Bronchial epithelial cell (primary cell): Measurements from ENCODE around the gene MRPS25. TPM values are rescaled to one million over a fixed set of nuclear protein-coding genes. Genes with fewer than 3 reads are reported as not detected.

Experiments used
- DNase-seq: peaks from one replicate; pipeline ENCODE4 v3.0.0-alpha.2; 2010; ENCODE audit warnings: low read depth
- FAIRE-seq: peaks from 2 replicates; lab custom pipeline; 2011; peaks lifted over from hg19 to GRCh38; lab: Jason Lieb, UNC
- H3K27me3 ChIP-seq: 2 replicates; pipeline ENCODE4 v1.5.1; 2011; ENCODE audit warnings: low read length; ENCODE audit not compliant: control insufficient read depth, insufficient read depth
- H3K36me3 ChIP-seq: 2 replicates; pipeline ENCODE4 v1.5.1; 2011; ENCODE audit warnings: low read length; ENCODE audit not compliant: control insufficient read depth, insufficient read depth
- H3K4me3 ChIP-seq: 2 replicates; pipeline ENCODE4 v1.5.1; 2011; ENCODE audit warnings: mild to moderate bottlenecking, low read depth, low read length, control low read depth
- total RNA-seq: library from RNA; depleted of rRNA; stranded (reverse); fragments of >200 nt; gene quantifications from 2 replicates; pipeline ENCODE4 v1.2.1, GENCODE V29; 2014
- TF ChIP-seq, protein P1 (sequence below): IDR thresholded peaks from 2 replicates; pipeline ENCODE4 v1.5.1; 2011; ENCODE audit warnings: mild to moderate bottlenecking, moderate library complexity, low read length, control low read depth, inconsistent platforms; ENCODE audit not compliant: insufficient read depth, severe bottlenecking

MRPS25 gene
- total RNA-seq, 1 donor from 2014 or later, result 11.1 TPM

DNA sequence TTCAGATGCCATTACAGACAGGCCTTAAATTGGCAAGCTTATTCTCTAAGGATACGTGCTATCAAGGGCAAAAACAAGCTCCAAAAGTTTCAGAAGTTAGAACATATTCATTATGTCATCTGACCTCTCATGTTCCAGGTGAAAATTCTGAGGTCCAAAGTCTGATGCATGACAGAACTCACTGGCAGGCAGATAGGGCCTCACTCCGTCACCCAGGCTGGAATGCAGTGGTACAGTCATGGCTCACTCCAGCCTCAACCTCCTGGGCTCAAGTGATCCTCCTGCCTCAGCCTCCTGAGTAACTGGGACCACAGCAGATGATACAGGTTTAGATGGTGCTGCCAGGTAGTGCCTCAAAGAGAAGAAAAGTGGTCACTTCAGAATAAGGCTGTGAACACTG is 15.5 kb downstream of the MRPS25 start:
- peak; percentile 36 for FAIRE-seq
- no peak overlapping the region for H3K4me3 ChIP-seq
- DNase-seq, result no peak
- H3K36me3 ChIP-seq, result peaks cover 21% of the 10 kb centered on the region
- H3K27me3 ChIP-seq, result no peaks in the 10 kb centered on the region
- TF ChIP-seq, protein P1, sequence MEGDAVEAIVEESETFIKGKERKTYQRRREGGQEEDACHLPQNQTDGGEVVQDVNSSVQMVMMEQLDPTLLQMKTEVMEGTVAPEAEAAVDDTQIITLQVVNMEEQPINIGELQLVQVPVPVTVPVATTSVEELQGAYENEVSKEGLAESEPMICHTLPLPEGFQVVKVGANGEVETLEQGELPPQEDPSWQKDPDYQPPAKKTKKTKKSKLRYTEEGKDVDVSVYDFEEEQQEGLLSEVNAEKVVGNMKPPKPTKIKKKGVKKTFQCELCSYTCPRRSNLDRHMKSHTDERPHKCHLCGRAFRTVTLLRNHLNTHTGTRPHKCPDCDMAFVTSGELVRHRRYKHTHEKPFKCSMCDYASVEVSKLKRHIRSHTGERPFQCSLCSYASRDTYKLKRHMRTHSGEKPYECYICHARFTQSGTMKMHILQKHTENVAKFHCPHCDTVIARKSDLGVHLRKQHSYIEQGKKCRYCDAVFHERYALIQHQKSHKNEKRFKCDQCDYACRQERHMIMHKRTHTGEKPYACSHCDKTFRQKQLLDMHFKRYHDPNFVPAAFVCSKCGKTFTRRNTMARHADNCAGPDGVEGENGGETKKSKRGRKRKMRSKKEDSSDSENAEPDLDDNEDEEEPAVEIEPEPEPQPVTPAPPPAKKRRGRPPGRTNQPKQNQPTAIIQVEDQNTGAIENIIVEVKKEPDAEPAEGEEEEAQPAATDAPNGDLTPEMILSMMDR, result no peak

DNA sequence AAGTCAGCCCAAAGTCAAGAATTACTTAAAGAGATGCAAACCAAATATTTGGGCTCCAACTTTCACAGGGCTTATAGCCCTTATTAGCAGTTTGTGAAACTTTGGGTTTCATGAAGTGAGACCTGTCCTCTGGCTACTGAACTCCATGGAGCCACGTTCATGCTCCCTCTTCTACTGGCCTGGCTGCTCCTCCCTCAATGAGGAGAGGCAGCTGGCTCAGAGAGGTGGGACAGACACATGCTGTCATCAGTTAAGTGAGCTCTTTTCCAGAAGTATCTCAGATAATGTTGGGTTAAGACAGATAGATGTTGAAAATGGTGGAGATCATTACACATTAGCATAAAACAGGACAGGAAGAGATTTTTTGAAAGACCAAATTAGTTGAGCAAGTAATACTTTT is 19.4 kb downstream of the MRPS25 start:
- H3K36me3 ChIP-seq, result peaks cover 20% of the 10 kb centered on the region
- H3K4me3 ChIP-seq, result no peak overlapping the region
- TF ChIP-seq, protein P1, result no peak
- FAIRE-seq, result no peak
- DNase-seq, result no peak
- no peaks in the 10 kb centered on the region for H3K27me3 ChIP-seq

DNA sequence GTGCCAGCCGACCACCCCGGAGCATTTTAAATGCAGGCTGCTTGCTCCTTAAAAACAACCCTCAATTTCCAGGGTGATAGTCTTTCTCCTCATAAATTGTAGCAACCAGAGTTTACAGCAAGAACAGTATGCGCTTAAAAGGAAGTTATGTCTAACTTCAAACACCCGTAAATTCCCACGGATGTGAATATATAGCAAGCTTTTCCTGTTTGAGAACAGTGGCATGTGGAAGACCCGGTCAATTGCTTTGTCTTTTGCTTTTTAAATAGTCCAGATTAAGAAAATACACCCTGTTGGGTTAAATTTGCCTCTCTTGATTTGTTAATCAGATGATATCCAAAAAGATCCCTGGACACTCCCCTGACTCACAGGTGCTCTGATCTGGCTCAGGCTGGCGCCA is 20.8 kb downstream of the MRPS25 start:
- no peak overlapping the region for H3K4me3 ChIP-seq
- DNase-seq (no peak), FAIRE-seq (no peak)
- H3K36me3 ChIP-seq, result peaks cover 12% of the 10 kb centered on the region
- TF ChIP-seq, protein P1, result no peak
- H3K27me3 ChIP-seq, result no peaks in the 10 kb centered on the region

DNA sequence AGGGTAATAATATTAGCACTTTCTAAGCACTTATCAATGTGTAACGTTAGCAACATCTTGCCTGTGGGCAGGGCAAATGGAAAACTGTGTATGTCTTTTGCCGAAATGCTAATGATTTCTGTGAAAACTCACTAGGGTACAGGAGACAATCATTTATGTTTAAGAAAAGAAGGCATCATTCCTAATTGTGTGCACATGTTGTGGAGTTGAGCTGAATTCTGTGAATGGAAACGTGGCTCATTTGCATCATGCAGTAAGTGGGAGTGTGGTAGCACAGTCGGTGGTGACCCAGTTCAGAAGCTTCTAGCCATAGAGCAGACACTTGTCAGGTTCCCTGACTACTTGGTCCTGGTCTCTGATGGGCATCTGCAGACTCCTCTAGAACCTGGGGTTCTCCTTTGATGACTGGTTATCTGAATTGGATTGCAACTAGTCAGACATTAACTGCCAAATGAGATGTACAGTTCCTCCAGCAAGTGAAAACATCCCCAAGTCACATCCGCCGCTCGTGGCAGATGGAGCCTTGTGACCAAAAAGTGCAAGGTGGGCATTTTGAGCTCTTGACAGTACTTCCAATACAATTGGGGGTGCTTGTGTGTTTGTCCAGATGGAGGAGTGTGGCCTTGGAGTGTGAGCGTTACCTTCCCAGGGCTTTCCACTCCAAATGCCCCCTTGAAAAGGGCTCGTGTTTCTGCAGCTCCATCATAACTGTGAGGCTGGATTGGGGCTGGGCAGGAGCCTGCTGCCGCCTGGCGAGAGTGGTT is 21.5 kb downstream of the MRPS25 start:
- H3K4me3 ChIP-seq, result no peak overlapping the region
- FAIRE-seq, result no peak
- TF ChIP-seq, protein P1, result no peak
- DNase-seq, result no peak
- no peaks in the 10 kb centered on the region for H3K27me3 ChIP-seq
- peaks cover 9% of the 10 kb centered on the region for H3K36me3 ChIP-seq

DNA sequence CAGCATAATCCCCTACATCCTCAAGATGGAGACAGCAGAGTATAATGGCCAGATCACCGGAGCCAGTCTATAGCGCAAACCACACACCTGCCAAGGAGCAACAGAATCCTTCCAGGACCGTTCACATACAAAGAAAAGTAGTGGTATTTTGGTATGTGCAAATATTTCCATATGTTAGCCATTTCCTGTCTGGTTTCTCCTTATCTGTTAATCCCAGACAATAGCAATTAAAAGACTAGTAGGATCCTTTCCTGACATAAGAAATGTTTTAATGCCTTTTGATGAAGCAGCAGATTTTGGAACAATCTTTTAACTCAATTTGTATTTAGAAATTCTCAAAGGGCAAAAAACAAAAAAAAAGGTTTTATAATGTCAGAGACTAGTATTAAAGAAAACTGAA is 22.2 kb downstream of the MRPS25 start:
- Histone ChIP-seq H3K4me3 (no peak overlapping the region), H3K27me3 (no peaks in the 10 kb centered on the region), H3K36me3 (peaks cover 9% of the 10 kb centered on the region)
- DNase-seq (peak; percentile 22), FAIRE-seq (no peak)
- TF ChIP-seq, protein P1, result no peak

DNA sequence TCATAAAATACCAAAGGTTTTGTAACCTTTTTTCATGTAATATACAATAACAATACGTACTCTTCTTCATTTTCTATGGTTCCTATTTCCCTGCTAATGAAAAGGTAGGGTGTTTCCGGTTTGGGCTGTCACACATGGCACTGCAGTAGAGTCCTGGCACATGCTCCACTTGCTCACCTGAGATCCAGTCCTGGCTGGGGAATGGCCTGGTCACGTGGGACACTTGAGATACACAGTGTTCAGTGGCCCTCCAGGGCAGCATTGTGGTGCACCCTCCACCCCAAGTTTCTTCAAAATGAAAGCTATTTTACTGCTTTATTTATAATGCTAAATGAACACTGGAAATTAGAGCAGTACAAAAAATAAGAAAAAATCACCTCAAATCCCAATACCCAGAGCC is 23.2 kb downstream of the MRPS25 start:
- H3K36me3 ChIP-seq, result peaks cover 9% of the 10 kb centered on the region
- no peak for FAIRE-seq
- TF ChIP-seq, protein P1, result no peak
- DNase-seq, result no peak
- no peak overlapping the region for H3K4me3 ChIP-seq
- H3K27me3 ChIP-seq, result no peaks in the 10 kb centered on the region
